CD1c-positive myeloid dendritic cell (primary cell): ENCODE data around the gene CCL23.

Experiments used
- DNase-seq: peaks from one replicate; pipeline ENCODE4 v3.0.0-alpha.2; 2016; ENCODE audit errors: extremely low spot score

The CCL23 gene

DNA sequence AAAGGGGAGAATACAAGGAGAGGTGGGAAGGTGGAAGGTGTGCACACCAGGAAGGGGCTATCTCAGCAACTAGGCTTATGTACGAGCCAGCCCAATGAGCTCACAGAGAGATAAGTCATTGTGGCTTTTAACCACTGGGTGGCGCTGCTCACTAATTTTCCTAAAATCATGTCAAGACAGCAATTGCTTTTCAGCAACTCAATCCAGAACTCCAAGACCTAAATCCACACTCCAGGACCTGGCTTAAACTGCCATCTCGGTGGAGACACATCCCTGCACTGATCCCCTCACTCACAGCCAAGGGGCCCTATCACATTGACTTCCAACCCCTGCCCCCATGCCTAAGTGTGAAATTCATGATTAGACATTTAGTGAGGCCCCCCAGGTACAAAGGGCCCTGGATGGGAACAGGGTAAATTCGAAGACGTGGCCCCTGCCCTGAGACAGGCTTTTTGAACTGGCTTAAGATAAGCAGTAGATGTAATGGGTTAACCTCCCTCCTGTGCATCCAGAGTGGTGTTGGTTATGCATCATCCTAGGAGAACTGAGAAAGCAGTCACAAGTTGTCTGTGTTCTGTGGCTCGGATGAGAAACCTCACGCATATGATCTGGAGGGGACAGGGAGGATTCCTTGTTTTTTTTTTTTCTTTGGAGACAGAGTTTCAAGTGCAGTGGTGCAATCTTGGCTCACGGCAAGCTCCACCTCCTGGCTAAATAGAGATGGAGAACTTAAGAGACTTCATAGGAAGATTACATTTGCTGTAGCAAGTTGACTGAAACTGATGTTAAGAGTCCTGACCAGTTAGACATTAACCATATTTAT lies 48.0 kb downstream of the CCL23 start:
- DNase-seq = peak; percentile 88

DNA sequence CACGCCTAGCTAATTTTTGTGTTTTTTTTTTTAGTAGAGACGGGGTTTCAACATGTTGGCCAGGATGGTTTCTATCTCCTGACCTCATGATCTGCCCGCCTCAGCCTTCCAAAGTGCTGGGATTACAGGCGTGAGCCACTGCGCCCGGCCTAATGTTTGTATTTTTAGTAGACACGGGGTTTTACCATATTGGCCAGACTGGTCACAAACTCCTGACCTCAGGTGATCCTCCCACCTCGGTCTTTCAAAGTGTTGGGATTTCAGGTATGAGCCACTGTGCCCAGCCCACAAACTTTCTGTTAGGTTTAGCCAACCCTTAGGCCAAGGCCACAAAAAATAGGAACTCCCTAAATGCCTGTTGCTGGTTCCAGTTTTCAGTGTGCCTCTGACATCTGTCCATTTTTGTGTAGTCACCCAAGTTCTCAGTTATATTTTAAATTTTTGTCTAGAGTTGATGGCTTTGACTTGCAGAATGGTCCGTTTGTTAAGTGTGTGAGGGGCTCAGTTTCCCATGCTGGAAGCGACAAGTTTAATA lies 49.2 kb downstream of the CCL23 start:
- DNase-seq = peak; percentile 6

DNA sequence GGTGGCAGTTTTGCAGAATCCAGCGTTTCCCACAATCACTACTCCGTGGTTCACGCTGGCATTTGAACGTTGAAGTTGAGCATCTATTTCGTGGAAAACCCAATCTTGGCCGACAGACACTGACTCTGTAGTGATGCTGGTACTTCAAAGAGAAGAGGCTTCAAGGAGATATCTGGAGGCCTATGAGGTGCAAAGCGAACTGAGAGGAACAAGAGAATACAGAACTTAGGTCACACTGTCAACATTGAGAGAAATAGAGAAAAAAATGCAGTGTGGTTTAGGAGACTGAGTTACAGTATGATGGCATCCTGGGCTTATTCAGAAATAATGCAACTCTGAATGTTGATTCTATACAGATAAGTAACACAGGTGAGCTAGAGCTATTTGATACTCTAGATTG lies 52.5 kb downstream of the CCL23 start:
- no peak for DNase-seq

DNA sequence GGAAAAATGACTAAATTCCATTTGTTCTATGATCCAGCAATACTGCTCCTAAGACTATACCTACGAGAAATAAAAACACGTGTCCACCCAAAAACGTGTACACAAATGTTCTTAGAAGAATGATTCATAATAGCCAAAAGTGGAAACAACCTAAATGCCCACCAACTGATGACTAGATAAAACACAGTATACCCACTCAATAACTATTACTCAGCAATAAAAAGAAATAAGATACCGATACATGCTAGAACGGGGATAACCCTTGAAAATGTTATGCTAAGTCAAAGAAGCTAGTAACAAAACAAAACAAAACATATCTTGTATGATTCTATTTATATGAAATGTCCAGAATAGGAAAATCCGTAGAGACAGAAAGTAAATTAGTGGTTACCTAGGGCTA lies 54.1 kb downstream of the CCL23 start:
- no peak for DNase-seq
